Stimulated activated CD8-positive, alpha-beta memory T cell treated with anti-CD3 and anti-CD28 coated beads, Interleukin-4, amount 100 ng/mL, for 48 hours (primary cell): ENCODE data around the gene CPVL.

Experiments used
- DNase-seq: peaks from one replicate; pipeline ENCODE4 v3.0.0-alpha.2; 2020

Gene CPVL

DNA sequence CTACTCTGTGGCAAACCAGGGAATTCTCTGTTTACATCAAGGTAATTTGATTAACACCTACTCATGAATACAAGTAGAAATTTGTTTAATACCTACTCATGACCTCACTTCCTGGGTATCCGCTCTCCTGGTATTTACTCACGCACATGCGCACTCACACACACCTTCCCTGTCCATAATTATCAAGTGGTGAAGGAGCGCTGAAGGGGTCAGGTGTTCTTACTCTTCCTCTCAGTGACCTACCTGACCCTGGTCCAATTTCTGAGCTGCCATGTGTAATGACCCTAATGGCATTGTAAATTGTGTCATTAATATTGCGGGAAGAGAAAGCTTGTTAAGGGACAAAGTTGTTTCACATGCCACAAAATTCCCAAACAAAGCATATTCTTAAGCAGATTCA lies 146.9 kb downstream of the CPVL start:
- no peak for DNase-seq

DNA sequence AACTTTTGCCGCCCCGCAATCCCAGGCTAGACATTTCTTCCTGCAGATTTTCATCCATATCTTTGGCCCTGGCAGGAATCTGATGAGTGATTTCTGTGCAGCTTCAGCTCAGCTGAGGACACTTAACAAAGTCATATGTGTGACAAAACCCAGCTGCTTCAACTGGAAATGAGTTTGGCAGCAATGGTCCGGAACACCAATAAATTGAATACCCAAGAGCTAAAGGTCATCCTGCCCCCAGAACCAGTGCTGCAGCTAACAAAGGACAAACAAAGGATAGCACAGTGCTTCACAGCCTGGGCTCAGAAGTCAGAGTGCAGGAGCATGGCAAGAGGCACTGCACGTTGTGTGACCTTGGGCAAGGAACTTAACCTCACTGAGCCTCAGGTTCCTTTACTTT lies 148.2 kb downstream of the CPVL start:
- no peak for DNase-seq

DNA sequence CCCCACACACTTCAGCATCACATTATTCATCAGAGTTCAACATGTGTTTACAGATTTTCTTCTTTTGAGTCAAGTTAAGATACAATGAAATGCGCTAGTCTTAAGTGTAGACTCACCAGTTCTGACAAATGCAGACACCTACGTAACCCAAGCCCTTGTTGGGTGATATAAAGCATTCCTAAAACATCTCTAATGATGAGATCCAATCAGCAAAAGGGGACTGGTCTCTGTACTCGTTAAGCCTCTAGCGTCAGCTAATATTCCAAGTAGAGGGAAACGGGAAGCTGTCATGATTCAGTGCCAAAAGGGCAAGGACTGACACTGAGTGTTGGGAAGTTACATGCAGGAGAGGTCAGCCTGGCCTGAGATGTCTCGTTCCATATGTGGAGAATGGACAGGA lies 149.5 kb downstream of the CPVL start:
- no peak for DNase-seq

GRCh38 chr7:28993371-28993770 lies 153.0 kb downstream of the CPVL start:
- no peak for DNase-seq

DNA sequence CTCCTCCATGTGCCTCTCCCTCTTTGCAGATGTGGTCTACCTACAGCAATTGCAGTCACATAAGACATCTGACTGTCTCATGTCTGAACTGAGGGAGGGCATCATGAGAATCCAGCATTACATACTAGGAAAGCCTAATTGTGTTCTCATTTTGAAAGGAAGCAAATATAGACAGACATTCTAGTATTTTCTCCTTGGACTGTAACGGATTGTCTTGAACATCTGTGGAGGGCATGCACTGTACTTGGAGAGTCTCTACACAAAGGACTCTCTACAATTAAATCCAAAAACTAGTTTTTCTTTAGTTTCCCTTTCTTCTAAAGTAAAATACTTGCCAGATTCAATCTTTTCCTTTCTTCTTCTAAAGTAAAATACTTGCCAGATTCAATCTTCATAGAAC lies 153.5 kb downstream of the CPVL start:
- no peak for DNase-seq

DNA sequence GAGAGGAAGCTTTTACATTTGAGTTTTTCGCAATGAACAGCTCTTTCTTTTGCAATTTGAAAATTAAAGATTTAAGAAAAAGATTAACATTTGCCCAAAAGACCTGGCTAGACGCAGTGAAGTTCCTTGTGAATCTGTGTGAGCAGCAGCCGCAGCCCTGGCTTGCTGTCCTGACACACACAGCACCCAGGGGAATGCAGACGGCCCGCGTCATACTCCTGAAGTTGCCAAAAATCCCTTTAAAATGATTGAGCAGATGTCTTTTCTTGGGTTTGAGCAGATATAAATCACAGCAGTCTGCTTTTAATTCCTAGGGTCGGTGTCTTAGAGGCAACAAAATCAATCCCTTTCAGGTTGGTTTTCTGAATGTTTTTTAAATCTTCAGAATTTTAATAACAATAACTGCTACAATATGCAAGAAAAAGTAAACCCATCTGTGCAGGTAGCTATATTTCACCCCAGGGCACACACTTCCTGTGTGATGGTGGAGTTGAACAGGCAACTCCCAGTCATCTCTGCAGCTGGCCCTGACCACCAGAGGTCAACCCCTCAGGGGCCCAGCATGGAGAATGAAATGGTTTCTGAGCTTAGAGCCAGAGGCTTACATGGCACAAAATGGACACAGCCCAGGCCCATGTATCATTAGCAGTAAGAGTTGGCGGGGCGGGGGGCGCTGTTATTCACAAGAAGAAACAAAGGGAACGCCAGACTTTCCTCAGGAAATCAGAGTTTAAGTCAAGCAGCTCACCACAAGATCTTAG lies 156.0 kb downstream of the CPVL start:
- DNase-seq, result no peak

- DNase-seq, result no peak
Observed at GRCh38 chr7:28989211-28989980, 156.9 kb downstream of the CPVL start.

DNA sequence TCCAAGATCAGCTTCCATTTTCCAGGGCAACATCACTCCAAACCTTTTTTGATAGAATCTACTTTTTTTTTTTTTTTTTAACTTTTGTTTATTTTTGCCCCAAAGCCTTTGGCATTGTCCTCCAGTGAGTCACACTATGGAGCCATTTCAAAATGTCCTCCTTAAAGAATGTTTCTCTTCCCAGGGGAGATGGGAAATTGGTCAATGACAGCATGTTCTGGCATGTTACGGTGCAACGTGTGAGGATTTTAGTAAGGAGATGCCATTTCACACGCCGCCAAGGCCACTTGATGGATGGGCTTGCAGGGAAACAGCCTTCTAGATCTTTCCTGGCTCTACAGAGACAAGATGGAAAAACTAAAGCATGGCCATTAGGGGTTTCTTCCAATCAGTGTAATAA lies 157.5 kb downstream of the CPVL start:
- no peak for DNase-seq

DNA sequence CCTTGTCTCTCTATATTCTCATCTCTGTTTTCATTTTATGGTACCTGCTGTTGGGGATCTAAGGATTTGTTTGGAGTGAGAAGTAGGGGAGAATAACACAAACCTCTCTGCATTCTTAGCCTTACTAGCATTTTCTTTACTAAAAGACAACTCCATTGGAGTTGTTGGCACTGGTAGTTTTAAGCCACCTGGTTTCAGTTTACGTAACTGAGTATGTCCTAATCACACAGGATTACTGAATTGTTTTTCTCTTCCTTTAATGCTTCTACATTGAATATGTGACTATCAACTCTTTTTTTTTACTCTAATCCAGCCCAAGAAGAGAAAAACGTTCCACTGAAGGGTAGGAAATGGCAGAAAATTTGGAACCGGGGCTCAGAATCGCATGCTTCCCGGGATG lies 158.2 kb downstream of the CPVL start:
- no peak for DNase-seq

- DNase-seq, result no peak
Observed at GRCh38 chr7:28986765-28987110, 159.6 kb downstream of the CPVL start.

DNA sequence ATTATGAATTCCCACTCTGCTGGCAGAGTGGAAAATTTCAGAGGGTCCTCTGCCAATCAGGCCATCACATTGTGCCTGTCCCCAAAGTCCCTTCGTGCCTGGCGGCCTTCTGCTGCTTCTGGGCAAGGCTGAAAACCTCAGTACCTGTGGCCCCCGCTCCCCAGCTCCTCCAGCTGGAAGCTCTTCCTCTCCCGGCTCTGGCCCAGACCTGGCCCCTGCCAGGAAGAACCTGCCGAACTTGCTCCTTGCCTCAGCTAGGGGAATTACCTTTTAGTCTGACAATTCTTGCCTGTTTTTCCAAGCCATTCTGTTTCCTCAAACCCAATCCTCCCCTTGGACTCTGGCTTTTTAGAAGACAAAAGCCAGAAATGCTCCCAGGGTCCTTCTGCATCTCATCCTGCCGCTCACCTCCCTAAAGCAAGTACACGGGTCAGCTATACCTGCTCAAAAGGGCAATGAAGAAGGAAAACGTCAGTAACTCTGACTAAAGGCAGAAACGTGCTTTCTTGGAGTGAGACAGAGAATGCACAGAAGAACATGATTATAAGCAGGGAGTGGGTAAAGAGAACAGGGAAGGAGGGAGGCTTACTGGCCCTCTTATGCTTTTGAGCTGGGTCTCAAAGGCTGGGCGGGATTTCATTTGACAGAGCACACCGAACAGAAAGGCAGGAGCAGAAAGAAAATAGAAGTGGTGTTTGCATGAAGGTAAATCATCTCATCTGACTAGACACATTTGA lies 160.1 kb downstream of the CPVL start:
- DNase-seq, result no peak

- no peak for DNase-seq
Observed at GRCh38 chr7:28984631-28985030, 161.7 kb downstream of the CPVL start.

GRCh38 chr7:28984217-28984616 lies 162.1 kb downstream of the CPVL start:
- DNase-seq, result no peak

DNA sequence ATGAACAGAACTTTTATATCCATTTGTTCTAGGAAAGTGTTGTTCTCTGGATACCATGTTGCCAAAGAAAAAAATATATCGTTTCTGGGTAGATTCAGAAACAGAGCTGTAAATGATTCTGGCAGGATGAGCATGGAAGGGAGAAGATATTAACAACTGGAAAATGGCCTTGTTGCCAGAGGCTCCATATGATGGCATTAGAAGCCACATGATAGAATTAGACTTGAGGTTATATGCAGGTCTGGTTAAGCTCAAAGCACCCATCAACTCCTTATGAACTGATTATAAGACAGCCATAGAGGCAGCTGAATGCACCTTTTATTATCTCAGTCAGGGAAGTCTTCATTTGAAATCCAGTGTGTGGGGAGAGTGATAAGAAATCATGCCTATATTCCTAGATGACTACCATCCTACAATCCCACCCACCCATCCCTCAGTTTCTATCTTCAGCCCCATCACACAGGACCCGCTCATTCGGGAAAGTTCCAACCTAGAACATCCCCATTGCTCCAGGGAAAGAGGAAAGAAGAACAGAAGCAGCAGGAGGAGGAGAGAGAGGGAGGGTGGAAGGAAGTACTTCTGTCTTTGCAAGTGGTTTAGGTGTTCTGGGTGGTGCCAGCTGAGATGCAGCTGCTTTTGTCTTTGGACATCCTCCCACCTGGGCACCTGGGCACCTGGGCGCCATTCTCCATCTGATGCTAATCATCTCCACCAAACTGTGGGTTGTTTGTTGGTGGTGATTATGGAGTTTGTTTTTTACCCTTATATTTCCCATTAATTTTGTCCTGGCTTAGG lies 162.7 kb downstream of the CPVL start:
- DNase-seq, result no peak

DNA sequence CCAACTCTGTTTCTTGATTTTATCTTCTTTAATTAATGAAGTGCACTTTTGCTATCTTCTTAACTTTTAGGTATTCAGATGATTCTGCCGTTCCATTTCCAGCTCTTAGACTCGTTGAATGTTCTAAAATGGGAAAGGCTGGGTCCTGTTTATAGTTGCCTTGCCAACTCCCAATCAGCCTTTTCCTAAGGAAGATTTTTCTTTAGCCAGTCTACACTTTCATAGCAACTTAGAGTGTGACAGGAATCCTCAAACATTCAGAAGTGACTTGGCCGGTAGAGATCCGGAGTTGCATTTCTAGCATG lies 165.2 kb downstream of the CPVL start:
- DNase-seq, result no peak

GRCh38 chr7:28980451-28981160 lies 165.7 kb downstream of the CPVL start:
- DNase-seq, result no peak

GRCh38 chr7:28979776-28980175 lies 166.6 kb downstream of the CPVL start:
- no peak for DNase-seq

DNA sequence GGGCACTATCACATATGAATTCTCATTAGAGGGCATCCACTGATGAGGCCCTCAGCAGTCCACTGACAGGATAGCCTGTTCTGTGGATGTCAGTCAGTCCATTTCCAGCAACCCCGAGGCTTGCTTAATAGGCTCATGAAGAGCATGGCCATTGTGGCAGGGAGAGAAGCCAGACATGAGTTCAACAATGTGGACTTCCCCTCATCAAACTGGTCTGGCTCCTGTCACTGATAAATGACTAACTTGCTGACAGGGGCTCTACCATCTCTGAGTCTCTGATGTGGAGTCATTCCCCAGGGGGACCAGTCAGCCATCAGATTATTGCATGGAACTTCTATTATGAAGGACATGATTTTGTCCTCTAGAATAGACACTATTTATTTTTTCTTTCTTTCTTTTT lies 168.5 kb downstream of the CPVL start:
- DNase-seq, result no peak

- no peak for DNase-seq
Observed at GRCh38 chr7:28976022-28976421, 170.3 kb downstream of the CPVL start.

DNA sequence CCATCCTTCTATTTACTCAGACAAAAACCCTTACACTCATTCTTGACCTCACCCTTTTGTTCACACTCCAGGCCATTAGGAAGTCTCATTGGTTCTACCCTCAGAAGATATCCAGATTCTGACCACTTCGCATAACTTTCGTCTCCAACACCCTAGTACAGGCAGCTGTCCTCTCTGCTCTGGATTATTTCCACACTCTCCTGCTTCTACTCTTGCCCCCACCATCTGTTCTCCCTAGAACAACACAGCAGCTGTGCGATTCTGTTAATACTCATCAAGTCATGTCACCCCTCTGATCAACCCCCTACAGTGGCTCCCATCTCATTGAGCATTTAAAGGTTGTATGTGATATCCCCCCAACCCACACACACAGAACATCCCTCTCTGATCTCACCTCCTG lies 172.7 kb downstream of the CPVL start:
- DNase-seq, result no peak

DNA sequence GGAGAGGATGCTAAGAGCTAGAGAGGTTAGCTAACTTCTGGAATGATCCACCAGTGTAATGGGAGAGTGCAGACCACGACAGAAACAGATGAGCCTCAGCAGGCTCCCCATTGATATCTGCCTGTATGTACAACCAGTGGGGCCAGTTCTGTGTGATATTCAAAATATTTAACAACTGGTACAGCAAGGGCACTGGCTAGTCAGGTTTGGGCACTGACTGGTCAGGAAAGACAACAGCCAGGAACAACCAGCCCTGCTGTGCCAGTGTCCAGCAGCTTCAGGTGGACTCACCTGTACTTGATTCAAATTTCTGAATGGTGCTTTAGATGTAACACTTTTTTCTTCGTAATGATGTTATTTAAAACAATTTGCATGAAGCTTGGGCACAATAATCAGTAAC lies 182.3 kb downstream of the CPVL start:
- no peak for DNase-seq

DNA sequence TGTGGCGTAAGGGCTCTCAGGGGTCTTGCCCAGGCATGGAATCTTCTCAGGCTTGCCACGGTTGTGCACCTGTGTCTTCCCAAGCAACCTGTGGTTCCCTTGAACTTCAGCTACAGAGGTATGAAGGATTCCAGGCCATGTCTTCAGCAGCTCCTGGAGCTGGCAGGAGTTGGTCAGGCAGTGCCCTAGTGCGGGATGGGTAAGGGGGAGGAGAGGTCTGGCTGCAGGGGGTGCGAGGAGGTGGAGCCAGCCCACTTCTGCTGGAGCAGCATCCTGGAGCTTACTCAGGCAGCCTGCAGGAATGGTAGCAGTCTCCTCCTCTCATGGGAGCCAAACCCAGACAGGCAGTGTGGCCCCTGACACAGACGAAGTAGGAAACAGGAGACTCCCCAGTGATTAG lies 184.4 kb downstream of the CPVL start:
- DNase-seq, result no peak
